ENCODE data around the gene BICDL1.
A peak's percentile ranks its signal among the peaks of the same experiment; 100 is the strongest.

BICDL1 gene

DNA sequence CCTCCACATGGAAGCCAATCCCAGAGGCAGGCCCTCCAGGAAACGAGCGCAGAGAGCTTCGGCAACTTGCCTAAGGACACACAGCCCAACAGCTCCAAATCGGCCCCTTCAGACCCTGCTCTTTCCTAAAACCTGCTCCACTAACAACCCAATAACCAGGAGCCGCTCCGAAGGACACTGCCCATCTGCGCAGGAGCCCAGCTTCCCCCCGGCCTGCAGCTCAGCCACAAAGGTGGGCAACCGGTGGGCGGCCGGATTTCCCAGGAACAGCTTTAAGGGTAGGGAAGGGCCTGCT lies 114.0 kb downstream of the BICDL1 start:
- no peak for DNase-seq

DNA sequence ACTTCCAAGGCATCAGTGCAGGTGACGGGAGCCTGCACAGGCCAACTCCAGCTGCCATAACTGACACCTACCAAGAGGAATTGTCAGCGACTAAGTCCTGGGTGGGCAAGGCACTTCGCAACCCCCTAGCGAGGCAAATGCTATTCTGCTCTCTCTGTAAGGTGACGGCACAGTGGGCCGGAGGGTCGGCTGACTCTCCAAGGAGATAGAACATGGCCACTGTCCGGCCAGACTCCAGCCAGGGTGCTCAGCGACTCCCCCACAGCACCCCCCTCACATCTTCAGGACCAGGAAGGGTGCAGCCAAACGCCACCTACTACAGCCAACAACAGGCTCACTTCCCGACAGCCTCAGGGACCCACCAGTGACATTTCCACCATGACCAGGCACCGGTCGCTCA lies 114.3 kb downstream of the BICDL1 start:
- DNase-seq = no peak

DNA sequence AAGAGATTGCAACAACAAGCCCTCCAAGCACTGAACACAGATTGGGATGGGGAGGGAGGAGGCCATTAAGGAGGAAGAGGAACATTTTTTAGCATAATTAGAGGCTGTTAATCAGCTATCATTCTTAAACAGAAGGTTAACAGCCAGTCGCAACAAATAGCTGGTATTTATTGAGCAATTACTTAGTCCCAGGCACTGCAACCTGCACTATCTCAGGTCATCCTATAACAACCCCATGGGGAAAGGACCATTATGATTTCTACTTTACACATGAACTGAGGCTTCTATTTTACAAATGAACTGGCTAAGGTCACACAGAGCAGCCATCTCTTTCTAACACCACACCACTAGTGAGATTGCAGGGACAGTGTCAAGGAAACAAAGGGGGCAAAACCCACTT lies 117.1 kb downstream of the BICDL1 start:
- no peak for DNase-seq

DNA sequence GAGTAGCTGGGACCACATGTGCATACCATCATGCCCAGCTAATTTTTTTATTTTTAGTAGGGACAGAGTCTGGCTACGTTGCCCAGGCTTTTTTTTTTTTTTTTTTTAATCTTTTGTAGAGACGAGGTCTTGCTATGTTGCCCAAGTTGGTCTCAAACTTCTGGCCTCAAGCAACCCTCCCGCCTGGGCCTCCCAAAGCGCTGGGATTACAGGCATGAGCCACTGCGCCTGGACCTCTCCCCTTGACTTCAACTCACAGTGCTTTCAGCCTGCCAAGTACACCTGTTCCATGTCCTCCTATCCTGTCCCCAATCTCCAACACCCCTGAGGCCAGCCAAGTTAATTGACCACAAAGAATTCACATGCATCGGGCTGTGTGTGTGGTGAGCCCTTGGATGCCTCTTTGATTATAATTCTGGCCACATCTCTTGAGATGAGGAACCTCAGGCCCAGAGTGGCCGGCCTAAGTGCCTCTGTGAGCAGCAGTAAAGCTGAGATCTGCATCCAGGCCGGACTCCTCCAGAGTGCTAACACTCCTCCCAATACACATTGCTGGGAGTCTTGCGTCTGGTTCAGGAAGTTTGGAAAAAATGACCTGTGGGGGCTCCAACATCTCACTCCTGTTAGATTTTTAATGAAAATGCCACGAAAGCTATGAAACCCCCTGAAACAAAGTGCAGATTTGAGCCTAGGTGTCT lies 120.7 kb downstream of the BICDL1 start:
- no peak for DNase-seq

DNA sequence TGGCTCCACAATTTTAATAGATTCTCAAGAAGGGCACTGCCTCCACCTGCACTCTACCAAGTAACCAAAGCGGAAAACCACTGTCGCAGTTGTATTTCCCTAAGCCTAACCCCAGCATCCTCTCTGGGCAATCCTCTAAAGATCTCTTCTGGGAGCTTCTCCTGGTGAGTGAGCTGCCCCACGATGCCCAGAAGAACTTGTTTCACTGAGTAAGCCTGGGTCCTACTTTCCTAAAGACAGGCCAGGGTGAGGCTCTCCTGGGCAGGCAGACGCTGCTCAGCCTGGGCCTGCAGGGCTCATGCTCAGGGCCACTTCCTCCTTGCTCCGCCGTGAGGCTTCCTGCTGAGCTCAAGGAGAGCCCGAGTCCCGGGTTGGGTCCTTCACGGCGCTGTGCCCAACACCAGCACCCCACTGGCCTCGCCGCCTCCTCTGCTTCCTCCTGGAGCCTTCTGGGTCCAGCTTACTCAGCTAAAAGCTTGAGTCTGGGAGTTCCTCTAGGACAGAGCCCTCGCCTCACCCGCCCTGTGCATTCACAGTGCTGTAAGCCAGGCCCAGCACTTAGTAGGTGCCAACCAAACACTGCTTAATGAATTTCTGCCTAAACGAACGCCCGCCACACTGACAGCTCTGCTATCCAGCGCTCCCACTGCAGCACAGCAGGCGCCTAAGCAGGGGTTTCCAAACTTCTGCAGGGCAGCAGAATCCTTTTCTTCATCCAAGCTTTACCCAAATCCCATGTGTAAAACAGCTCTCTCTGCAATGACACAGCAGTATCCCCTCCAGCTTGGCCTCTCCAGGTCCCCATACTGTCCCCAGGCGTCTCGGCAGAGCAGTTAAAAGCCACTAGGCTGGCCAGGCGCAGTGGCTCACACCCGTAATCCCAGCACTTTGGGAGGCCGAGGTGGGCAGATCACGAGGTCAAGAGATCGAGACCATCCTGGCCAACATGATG lies 121.8 kb downstream of the BICDL1 start:
- no peak for DNase-seq

DNA sequence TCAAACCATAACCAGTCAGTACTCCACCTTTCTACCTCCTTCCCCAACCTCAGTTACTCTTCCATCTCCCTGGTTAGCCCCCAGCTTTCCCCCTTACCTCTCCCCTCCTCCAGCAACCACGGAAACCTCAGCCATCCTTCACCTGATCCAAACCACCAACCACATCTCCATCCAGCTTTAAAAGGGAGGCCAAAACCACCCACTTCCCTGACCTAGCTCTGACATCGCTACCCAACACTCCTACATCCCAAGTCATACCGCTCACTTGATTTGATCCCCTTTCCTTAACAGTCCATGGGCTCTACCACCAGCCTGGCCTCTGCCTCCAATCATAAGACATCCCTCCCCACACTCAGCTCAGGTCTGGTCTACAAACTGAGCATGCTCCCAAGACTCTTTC lies 126.0 kb downstream of the BICDL1 start:
- no peak for DNase-seq

DNA sequence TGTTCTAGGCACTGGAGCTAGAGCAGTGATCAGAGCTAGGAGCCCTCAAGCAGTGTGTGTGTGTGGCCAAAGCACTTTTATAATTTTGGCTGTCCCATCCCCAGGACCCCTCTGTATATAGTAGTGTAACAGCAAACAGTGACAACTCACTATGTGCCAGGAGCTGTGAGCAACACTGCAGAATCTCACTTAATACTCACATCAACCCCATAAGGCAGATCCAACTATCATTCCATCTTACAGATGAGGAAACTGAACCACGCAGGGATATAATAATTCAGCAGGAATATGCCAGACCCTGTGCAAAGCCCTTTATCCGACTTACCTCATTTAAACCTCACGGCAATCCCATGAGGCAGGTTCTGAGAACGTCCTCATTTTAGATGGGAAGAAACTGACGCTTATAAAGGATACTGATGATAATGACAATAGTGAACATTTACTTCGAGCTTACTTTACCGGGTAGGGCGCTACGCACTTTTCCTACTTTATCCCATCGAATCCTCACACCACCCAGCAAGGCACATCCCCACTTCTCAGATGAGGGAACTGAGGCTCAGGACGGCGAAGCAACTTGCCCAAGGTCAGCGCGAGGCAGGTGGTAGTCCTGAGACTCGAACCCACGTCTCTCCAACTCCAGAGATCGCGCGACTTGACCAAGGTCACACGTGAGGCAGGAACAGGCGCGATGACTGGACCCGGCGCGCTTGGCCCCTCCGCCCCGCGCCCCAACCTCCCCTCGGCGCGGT lies 126.8 kb downstream of the BICDL1 start:
- DNase-seq = peak; percentile 47

DNA sequence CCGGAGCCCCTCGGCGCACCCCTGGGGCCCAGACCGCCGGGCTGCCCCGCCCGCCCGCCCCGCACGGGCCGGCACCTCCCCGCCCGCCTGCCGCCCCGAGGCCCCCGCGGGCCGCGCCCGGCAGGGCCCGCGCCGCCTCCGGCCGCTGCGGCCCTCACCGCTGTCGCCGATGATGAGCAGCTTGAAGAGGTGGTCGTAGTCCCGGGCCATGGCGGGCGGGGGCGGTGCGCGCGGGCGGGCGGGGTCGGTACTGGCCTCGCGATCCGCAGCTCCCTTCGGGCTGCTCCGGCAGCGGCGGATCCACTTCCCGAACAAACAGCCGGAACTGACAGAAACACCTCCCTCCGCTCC lies 127.4 kb downstream of the BICDL1 start, which contains the start of gene RAB35:
RAB35 (minus strand) TSS at position 313 of the 351 bp plus-strand sequence; CDS start at position 210, 103 bp downstream.
- DNase-seq = no peak

DNA sequence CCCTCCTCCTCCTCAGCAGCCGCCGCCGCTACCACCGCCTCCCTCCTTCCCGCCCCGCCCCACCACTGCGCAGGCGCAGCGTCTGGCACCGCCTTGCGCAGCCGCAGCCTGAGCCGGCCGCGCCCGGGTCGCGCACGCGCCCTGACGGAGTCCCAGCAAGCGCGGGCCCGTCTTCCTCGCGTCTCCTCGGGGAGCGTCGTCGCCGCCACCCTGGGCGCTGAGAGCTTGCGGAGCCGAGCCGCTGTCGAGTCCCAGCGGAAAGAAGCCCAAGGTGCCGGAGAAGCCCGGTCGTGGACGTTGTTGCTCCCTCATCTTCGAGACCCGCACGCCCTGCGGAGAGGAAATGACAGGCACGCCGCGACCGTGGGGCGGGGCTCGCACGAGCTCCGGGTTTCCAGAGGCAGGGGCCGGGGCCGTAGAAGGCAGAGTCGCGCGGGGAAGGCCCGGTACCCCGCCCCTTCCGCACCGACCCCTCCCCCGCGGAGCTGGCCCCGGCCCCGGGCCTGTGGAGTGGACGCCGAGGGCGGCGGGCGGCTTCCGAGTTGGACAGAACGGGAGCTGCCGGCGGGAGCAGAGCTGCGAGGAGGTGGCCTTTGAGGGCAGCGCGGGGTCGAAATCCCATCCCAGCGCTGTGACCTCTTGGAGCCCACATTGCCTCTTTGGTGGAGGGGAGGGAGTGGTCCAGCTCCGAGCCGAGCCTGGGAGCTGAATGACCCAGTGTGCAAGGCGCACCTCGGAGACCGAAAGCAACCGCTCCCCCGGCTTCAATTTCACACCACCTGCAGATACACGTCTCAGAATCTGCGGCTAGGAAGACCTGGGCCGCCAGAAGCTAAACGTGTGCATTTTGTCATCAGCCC lies 128.0 kb downstream of the BICDL1 start:
- DNase-seq = peak; percentile 92

DNA sequence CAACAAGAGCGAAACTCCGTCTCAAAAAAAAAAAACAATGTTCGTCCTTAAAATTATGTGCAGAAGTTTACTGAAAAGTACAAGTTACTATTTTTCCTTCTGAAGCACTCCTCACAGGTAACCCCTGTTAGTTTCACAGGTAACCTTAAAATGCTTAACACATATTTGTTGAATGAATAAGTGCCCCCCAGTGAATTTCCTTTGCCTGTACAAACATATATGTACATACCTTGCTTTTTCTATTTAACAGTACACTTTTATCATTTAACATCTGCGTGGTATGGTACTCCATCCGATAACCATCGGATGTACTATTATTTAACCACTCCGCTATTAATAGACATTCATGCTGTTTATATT lies 128.9 kb downstream of the BICDL1 start:
- DNase-seq = no peak

DNA sequence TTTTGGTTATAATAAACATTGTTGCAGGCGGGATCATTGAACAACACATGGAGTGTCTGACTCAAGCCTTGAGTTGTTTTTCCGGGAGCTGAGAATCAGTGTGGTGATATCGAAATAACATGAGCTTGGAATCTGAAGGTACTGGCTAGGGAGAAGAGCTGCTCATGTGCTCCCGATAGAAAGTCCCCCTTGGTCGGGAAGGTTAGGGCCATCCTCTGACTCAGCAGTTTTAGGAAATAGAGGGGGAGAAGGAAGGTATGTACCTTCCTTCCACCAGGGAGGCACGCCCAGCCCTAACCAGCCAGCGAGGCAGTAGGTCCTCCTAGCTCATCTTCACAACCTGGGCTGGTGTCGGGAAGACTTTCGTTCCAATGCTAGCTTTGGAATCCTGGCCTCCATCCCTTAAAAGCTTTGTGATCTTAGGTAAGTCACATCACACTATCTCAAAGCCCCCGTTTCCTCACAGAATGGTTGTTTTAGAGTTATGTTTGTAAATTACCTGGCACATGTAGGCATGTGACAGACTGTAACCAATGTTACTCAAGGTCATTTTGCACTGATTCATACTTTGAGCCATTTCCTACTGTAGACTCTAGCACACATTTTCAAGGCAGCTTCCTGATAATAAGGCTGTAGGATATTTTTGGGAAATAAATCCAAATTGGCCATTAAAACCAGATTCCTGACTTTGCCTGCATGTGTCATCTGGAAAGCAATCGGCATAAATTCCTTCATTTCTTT lies 129.5 kb downstream of the BICDL1 start:
- DNase-seq = peak; percentile 27

DNA sequence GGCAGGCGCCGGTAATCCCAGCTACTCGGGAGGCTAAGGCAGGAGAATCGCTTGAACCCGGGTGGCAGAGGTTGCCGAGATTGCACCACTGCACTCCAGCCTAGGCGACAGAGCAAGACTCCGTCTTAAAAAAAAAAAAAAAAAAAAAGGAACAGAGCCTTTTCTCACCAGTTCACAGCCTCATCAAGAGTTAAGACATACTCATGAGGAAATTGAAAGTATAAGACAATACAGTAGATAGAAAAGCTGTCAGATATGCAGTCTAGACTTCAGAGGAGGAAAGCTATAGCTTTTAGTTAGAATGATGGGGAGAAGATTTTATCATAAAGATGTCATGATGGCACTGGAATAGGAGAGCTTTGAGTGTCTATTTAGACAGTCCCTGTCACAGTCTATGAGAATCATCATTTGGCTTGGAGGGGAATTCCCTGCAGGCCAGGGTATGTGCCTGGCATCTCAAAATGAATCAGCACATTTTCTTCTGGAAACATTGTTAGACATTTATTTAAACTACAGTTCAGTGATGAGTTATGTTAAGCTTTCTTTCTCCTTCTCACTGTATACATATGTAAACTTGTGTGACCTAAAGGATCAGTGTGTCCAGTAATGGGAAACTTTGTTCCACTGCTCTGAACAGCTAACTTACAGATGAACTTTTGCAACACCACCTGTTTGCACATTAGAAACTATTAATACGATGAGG lies 130.4 kb downstream of the BICDL1 start:
- peak; percentile 78 for DNase-seq

DNA sequence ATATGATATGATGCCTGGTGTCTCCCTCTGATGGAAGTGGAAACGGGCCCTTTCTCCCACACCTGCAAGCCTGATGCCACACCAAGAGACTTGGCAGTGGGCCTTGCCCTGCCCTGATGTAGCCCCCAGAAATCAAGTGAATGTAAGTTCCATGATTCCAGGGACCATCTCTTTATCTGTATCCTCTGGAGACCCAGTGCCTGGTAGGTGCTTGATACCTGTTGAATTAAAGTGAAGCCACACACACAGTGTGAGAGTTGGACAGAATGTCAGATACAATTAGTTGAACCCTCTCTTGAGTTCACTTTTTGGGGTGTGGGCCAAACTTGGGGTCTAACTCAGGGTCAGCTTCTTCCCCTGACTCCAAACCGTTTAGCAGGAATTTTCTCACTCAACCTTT lies 132.3 kb downstream of the BICDL1 start:
- no peak for DNase-seq

DNA sequence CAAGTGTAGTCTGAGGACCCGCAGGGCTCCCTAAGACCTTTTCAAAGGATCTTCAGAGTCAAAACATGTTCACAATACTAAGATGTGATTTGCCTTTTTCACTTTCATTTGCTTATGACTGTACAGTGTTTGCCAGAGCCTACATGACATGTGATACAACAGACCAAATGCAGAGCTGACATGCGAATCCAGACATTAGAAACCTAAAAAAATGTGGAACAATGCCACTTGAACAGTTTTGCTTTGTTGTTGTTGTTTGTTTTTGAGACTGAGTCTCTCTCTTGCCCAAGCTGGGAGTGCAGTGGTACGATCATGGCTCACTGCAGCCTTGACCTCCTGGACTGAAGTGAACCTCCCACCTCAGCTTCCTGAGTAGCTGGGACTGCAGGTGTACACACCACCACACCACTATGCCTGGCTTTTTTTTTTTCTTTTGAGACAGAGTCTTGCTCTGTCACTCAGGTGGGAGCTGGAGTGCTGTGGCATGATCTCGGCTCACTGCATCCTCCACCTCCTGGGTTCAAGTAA lies 132.8 kb downstream of the BICDL1 start:
- no peak for DNase-seq

DNA sequence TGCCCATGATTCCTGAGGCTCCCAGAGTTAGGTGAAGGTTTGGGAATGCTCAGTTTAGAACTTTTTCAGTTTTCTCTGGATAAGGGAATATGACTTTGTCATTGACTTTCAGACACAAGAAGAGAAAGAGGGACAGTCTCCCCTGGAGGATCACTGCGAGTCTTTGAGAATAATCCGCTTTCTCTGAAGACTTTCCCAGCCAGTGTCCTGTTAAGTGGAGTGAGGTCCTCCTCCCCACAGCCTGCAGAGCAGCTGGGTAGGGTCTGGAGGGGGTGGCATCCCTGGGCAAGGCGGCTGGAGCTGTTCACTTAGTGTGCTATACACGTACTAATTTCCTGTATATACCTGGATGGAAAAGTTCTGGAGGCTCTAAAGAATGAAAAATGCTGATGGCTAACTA lies 136.0 kb downstream of the BICDL1 start:
- no peak for DNase-seq

DNA sequence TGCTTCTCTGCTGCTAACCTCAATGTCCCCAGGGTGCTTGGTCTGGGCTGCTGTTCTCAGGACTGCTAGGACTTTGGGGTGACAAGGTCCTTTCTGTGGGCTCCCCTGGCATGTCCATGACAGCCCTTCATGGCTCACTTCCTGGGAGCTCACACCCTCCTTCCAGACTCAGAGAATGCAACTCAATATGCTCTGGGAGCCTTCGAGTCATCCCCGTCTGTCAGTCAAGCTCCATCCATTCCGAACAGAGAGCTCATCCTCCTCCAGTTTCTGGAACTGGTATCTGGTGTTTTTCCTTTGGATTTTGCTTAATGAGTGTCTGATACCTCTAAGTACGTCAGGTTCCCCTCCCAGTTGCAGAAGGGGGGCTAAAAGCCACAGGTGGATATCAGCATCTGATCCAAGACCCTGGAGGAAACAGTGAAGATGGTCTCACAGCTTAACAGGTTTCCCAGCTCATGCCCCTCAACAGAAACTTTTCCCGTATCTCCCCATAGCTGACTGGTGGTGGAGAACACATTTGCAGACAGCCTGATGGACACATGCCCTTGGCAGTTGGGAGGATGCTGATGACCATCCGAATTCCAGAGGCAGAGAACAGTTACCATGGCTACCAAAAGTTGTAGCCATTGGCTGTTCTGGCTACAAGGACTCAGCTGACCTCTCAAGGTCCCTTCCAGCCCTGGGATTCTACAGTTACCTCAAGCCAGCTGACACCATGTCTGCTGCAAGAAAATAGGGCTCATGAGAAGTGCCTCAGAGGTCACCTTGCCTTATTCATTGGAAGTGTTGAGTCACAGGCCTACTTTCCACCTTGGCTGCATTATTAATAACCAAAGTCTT lies 137.0 kb downstream of the BICDL1 start:
- DNase-seq = no peak

DNA sequence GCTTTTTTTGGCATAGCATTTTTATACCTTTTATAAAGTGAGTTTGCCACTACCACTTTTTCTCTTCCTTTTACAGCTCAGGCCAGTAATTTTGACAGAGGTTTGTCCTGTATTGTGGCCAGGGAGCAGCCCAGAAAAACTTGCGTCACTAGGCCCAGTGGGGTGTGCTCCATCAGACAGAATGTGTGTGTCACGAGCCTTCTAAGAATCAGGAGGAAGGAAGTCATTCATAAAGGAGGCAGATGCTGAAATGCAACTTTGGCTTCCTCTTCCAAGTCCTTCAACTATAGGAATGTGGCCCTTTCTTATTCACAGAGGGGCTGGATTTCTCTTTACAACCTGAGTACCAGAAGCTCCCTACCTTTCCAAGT lies 137.6 kb downstream of the BICDL1 start:
- DNase-seq = no peak

DNA sequence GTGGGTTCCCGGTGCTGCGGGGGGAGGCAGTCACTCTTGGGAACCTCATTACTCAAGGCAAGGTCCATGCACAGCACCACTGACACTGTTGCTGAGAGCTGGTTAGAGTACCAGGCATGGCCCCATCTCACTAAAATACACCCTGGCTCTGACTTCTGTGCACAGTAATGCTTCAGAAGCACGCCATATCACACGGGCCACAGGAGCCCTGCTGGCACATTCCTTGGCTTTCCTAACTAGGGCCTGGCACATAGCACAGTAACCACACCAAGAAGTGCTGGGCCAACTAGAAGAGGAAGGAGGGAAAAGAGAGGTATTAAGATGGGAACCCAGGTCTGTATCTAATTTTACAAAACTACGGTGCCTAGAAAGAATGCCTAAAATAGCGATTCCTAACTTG lies 141.0 kb downstream of the BICDL1 start:
- no peak for DNase-seq

DNA sequence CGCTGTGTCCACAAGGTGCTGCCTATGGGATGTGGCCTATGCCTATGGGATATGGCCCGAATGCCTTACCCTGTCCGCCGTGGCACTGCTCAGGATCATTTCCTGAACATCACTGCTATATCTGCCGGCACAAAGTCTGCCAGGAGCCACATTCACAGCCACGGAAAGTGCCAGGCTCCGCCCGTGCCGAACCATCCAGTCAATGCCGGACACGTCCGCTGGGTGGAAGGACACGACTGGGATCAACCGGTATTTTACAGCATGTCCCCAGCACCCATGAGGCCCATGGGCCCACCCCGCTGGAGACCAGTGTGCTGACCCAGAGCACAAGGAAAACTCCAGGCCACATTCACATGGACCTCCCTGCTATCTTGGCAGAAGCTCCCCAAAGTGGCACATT lies 142.1 kb downstream of the BICDL1 start:
- DNase-seq = no peak
